HepG2 (cell line): ENCODE measurements around the gene PAX4. TPM values are rescaled to one million over a fixed set of nuclear protein-coding genes. Genes with fewer than 3 reads are reported as not detected.
A peak's percentile ranks its signal among the peaks of the same experiment; 100 is the strongest.

Experiments
- ATAC-seq: fragments of 200-7000 bp; cut with Tn5 transposase; 3 replicates; pipeline ENCODE4 v1.9.1; 2020; ENCODE audit warnings: mild to moderate bottlenecking, moderate library complexity
- BruUV-seq: library from RNA; stranded (reverse); fragments of 400-500 nt; replicated peaks from 2 replicates; lab custom pipeline; 2021; lab: Mats Ljungman, UMichigan
- CTCF ChIA-PET: fragments of 300-600 bp; formaldehyde crosslinking; extraction: SDS; loops from one replicate; lab custom pipeline; 2021; ENCODE audit warnings: low total read pairs, inconsistent platforms, low intra/inter-chr PET ratio; lab: Yijun Ruan, JAX
- POLR2A ChIA-PET: fragments of 350-600 bp; sonication (Branson Sonifier 250); formaldehyde crosslinking; loops from one replicate; lab custom pipeline; 2020; ENCODE audit warnings: antibody characterized with exemption, inconsistent platforms; lab: Yijun Ruan, JAX
- DNase-seq: peaks from one replicate; pipeline ENCODE4 v3.0.0-alpha.2; 2015; ENCODE audit warnings: low spot score
- FAIRE-seq: peaks from 3 replicates; lab custom pipeline; 2011; peaks lifted over from hg19 to GRCh38; lab: Jason Lieb, UNC
- H2AFZ ChIP-seq: one replicate; pipeline ENCODE4 v1.6.1; 2011; ENCODE audit warnings: low read length, inconsistent platforms
- H3K27ac ChIP-seq: fragments of 300-600 bp; 3 replicates; pipeline ENCODE4 v1.8.0; 2011; ENCODE audit warnings: mixed run types, mild to moderate bottlenecking, mixed read lengths, low read length, inconsistent platforms; ENCODE audit not compliant: insufficient read depth; ENCODE audit errors: extremely low read length
- H3K27me3 ChIP-seq, 2 experiments: fragments of 200-600 bp in 1 of 2; 2 replicates in 1 of 2; 3 replicates in 1 of 2; pipeline versions ENCODE4 v1.6.0 to v1.8.0; 2011; ENCODE audit warnings: low read length in 2 of 2, mild to moderate bottlenecking in 2 of 2, moderate library complexity in 2 of 2, inconsistent platforms in 1 of 2; ENCODE audit not compliant: insufficient read depth in 2 of 2, control insufficient read depth in 1 of 2
- H3K36me3 ChIP-seq, 2 experiments: fragments of 200-600 bp in 1 of 2; replicated peaks in 1 of 2; 2 replicates in 1 of 2; 3 replicates in 1 of 2; pipeline versions ENCODE4 v1.5.1 to v1.8.0; 2011; ENCODE audit warnings: low read length in 2 of 2, inconsistent platforms in 1 of 2; ENCODE audit not compliant: insufficient read depth in 2 of 2, control insufficient read depth in 1 of 2
- H3K4me1 ChIP-seq: 2 replicates; pipeline ENCODE4 v1.5.1; 2012; ENCODE audit warnings: low read length, inconsistent platforms; ENCODE audit not compliant: insufficient read depth
- H3K4me2 ChIP-seq: 2 replicates; pipeline ENCODE4 v1.6.0; 2011; ENCODE audit warnings: low read depth, low read length, inconsistent platforms
- H3K4me3 ChIP-seq, 3 experiments: fragments of 200-600 bp in 1 of 3; sonication (generic), shearing (Covaris generic) in 1 of 3; replicated peaks in 1 of 3; 2 replicates each; pipeline ENCODE4 v1.5.1; 2011 to 2016; ENCODE audit warnings: low read length in 3 of 3, inconsistent platforms in 2 of 3, low read depth in 2 of 3, mild to moderate bottlenecking in 2 of 3, control low read depth in 1 of 3, mixed read lengths in 1 of 3; ENCODE audit not compliant: insufficient read depth in 1 of 3
- H3K79me2 ChIP-seq: one replicate; pipeline ENCODE4 v1.6.1; 2011; ENCODE audit warnings: low read length, inconsistent platforms; ENCODE audit not compliant: insufficient read depth
- H3K9ac ChIP-seq: 2 replicates; pipeline ENCODE4 v1.6.0; 2011; ENCODE audit warnings: mild to moderate bottlenecking, low read depth, low read length, inconsistent platforms; ENCODE audit not compliant: insufficient read depth
- H3K9me3 ChIP-seq: 2 replicates; pipeline ENCODE4 v1.5.1; 2012; ENCODE audit warnings: mild to moderate bottlenecking, low read length
- H4K20me1 ChIP-seq: 2 replicates; pipeline ENCODE4 v1.6.0; 2011; ENCODE audit warnings: inconsistent platforms, mild to moderate bottlenecking, low read length, moderate library complexity; ENCODE audit not compliant: insufficient read depth
- MTF2 ChIP-seq: sonication (generic); formaldehyde crosslinking; IDR thresholded peaks from 2 replicates; pipeline ENCODE4 v1.5.0; 2020; ENCODE audit warnings: missing genetic modification reagents, borderline replicate concordance
- ZBTB7B ChIP-seq: sonication (generic); formaldehyde crosslinking; IDR thresholded peaks from 2 replicates; pipeline ENCODE4 v1.4.0; 2020; ENCODE audit warnings: missing genetic modification reagents
- ZNF354B ChIP-seq: sonication (generic); formaldehyde crosslinking; IDR thresholded peaks from 2 replicates; pipeline ENCODE4 v1.8.0; 2022; ENCODE audit warnings: mild to moderate bottlenecking, missing genetic modification reagents
- WGBS: methylation state at CpG from one replicate; pipeline ENCODE4 v1.1.6; 2017; ENCODE audit warnings: low lambda C conversion rate; 5-methylcytosine and 5-hydroxymethylcytosine counted together
- in situ Hi-C: cut with HindIII; loops from 2 replicates; pipeline ENCODE4 v1.10.0; 2017; ENCODE audit warnings: low pct_unique_long_range_greater_than_20kb; ENCODE audit not compliant: extremely low pct_ligation_motif_present
- intact Hi-C: fragments of 100-400 bp; cut with micrococcal nuclease; formaldehyde crosslinking; loops from one replicate; pipeline ENCODE4 v1.10.0; 2022; ENCODE audit not compliant: unreplicated experiment
- polyA plus RNA-seq, 8 experiments: library from polyadenylated mRNA; depleted of rRNA in 3 of 8; stranded (reverse) in 7 of 8; unstranded in 1 of 8; fragments of >200 nt; fragmentation: Illumina TruSeq in 4 of 8; extraction: Trizol in 4 of 8; gene quantifications; 2 replicates each; pipeline versions ENCODE4 v1.2.1 to v1.2.3, GENCODE V29; 2011 to 2016; ENCODE audit warnings: low read depth in 4 of 8, missing spikeins in 1 of 8, mixed read lengths in 1 of 8; ENCODE audit not compliant: insufficient read depth in 1 of 8
- total RNA-seq, 5 experiments: library from RNA; depleted of rRNA; stranded (reverse); fragments of >200 nt; fragmentation: Illumina TruSeq; extraction: Trizol; gene quantifications; 2 replicates each; pipeline ENCODE4 v1.2.3, GENCODE V29; 2016; ENCODE audit warnings: low read depth in 1 of 5
- TF ChIP-seq, protein P1 (sequence below): sonication (generic); formaldehyde crosslinking; IDR thresholded peaks from 2 replicates; pipeline ENCODE4 v1.5.0; 2020; ENCODE audit warnings: mild to moderate bottlenecking, missing genetic modification reagents, moderate library complexity

Gene PAX4
- total and polyA plus RNA-seq, 2 of the 13 experiments (the other 11 are each of a cell fraction or from before 2014, with no cell fraction given): not detected

- TF ChIP-seq ZNF354B (CRISPR knock-in tag): no peak
These were observed 39.1 kb downstream of the PAX4 start (continued) for GRCh38 chr7:127578711-127579275.

- ChIA-PET POLR2A (interaction anchor here (1.0 kb wide), 1 partner anchor 10 kb away, joined by 3 read pairs; the partner anchor contains the start of gene ARF5), CTCF (no interaction called here)
- ATAC-seq: 0 out of 3 replicates have a peak, but pooled peaks have one; percentile 14
- H3K4me1 ChIP-seq: peaks cover 30% of the 10 kb centered on the region
- H2AFZ ChIP-seq: no peak overlapping the region
- no peak overlapping the region for H3K27ac ChIP-seq
- in situ Hi-C loops (no loop called here), intact Hi-C loops (loop anchor here (2.0 kb wide), 1 partner anchor 73 kb away; no protein-coding TSS in a partner anchor)
- TF ChIP-seq MTF2 (CRISPR knock-in tag) (no peak), ZBTB7B (CRISPR knock-in tag) (no peak)
- TF ChIP-seq, protein P1, sequence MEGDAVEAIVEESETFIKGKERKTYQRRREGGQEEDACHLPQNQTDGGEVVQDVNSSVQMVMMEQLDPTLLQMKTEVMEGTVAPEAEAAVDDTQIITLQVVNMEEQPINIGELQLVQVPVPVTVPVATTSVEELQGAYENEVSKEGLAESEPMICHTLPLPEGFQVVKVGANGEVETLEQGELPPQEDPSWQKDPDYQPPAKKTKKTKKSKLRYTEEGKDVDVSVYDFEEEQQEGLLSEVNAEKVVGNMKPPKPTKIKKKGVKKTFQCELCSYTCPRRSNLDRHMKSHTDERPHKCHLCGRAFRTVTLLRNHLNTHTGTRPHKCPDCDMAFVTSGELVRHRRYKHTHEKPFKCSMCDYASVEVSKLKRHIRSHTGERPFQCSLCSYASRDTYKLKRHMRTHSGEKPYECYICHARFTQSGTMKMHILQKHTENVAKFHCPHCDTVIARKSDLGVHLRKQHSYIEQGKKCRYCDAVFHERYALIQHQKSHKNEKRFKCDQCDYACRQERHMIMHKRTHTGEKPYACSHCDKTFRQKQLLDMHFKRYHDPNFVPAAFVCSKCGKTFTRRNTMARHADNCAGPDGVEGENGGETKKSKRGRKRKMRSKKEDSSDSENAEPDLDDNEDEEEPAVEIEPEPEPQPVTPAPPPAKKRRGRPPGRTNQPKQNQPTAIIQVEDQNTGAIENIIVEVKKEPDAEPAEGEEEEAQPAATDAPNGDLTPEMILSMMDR (CRISPR knock-in tag): peak; percentile 41
- BruUV-seq: no TSS peak
- H3K4me3 ChIP-seq: no peak overlapping the region
- peak; percentile 20 for DNase-seq
- no peaks in the 10 kb centered on the region for H3K27me3 ChIP-seq
- H3K4me2 ChIP-seq: no peak overlapping the region
- no peaks in the 10 kb centered on the region for H3K79me2 ChIP-seq
- H3K9me3 ChIP-seq: no peaks in the 10 kb centered on the region
- no peak overlapping the region for H3K9ac ChIP-seq
- FAIRE-seq: no peak
- whole genome bisulfite sequencing: 83% methylated on average over 5 of the region's 5 CpGs
- H3K36me3 ChIP-seq: peaks cover 0 to 4% of the 10 kb centered on the region in 2 experiments; a peak in 3 of 5 replicates
- no peaks in the 10 kb centered on the region for H4K20me1 ChIP-seq
These were observed 39.8 kb downstream of the PAX4 start for GRCh38 chr7:127578036-127578684.
